Heart right ventricle (tissue), 16 donors: ENCODE data around the gene ARL10. TPM values are rescaled to one million over a fixed set of nuclear protein-coding genes. Genes with fewer than 3 reads are reported as not detected.

Experiments used
- ATAC-seq, 8 donors: fragments of 200-7000 bp; cut with Tn5 transposase; one replicate each; pipeline ENCODE4 v1.9.1; 2020; ENCODE audit warnings: mild to moderate bottlenecking in 8 of 8, moderate library complexity in 8 of 8, moderate number of reproducible peaks in 1 of 8
- DNase-seq, 2 donors: peaks; one replicate each; pipeline ENCODE4 v3.0.0-alpha.2; 2020
- H3K27ac ChIP-seq, 10 donors: fragments of 200-600 bp; sonication (generic) in 2 of 10; one replicate each; pipeline versions ENCODE4 v1.5.0 to v1.8.0; 2020 to 2022; ENCODE audit warnings: mild to moderate bottlenecking in 3 of 10
- H3K27me3 ChIP-seq, 7 donors: fragments of 200-600 bp; one replicate each; pipeline ENCODE4 v1.8.0; 2021 to 2022; ENCODE audit warnings: mild to moderate bottlenecking in 2 of 7
- H3K36me3 ChIP-seq, 9 donors: fragments of 200-600 bp; sonication (generic) in 1 of 9; one replicate each; pipeline versions ENCODE4 v1.5.0 to v1.8.0; 2020 to 2022; ENCODE audit warnings: mild to moderate bottlenecking in 2 of 9
- H3K4me1 ChIP-seq, 9 donors: fragments of 200-600 bp; sonication (generic) in 1 of 9; one replicate each; pipeline versions ENCODE4 v1.5.0 to v1.8.0; 2020 to 2022; ENCODE audit warnings: mild to moderate bottlenecking in 4 of 9
- H3K4me3 ChIP-seq, 10 donors: fragments of 200-600 bp; sonication (generic) in 2 of 10; one replicate each; pipeline versions ENCODE4 v1.5.0 to v1.8.0; 2020 to 2022; ENCODE audit warnings: mild to moderate bottlenecking in 7 of 10, moderate library complexity in 2 of 10
- H3K9me3 ChIP-seq, 11 donors: fragments of 200-600 bp in 10 of 11; sonication (generic) in 2 of 11; one replicate each; pipeline versions ENCODE4 v1.5.0 to v1.8.0; 2013 to 2022; ENCODE audit warnings: mild to moderate bottlenecking in 2 of 11, control low read depth in 1 of 11, moderate library complexity in 1 of 11
- WGBS, 2 donors: extraction: QIAGEN DNeasy Blood & Tissue Kit; methylation state at CpG; one replicate each; pipeline ENCODE4 v1.1.7; 2013; ENCODE audit warnings: inconsistent platforms in 1 of 2; 5-methylcytosine and 5-hydroxymethylcytosine counted together
- intact Hi-C, 10 donors: fragments of 100-400 bp; cut with DNase I; formaldehyde crosslinking; loops; one replicate each; pipeline versions ENCODE4 v1.11.1 to v1.14.2; 2022
- polyA plus RNA-seq, 2 donors: library from polyadenylated mRNA; stranded (reverse); fragments of 200-250 nt; gene quantifications; one replicate each; pipeline ENCODE4 v1.2.3, GENCODE V29; 2013
- total RNA-seq, 10 donors: library from RNA; stranded (reverse); fragmentation: NEBNext Ultra II Directional in 3 of 10; extraction: Animal tissue kit (Norgen Biotek cat#: 25700) in 3 of 10; gene quantifications; one replicate each; pipeline versions ENCODE4 v1.2.1 to v1.2.4, GENCODE V29; 2021 to 2023
- TF ChIP-seq, protein P1 (sequence below), 9 donors: fragments of 200-600 bp; sonication (generic) in 2 of 9; IDR thresholded peaks; one replicate each; pipeline versions ENCODE4 v1.5.0 to v1.8.0; 2021 to 2022; ENCODE audit warnings: antibody characterized with exemption in 9 of 9, mild to moderate bottlenecking in 5 of 9, moderate library complexity in 1 of 9
- donor health status: Arrhythmogenic right ventricular cardiomyopathy.
- donor health status: ischemic (EF 13 %, LVEDD 7.1; RV severe dilation, severe dysfunction).
- donor health status: healthy with polysubstance abuse.
- donor health status: DM: no; HTN: yes; CAD: no.
- donor health status: DM: no; HTN: no; CAD: no.
- donor health status: ischemic (EF 25% LVEDD 6.9; RV normal size, moderate dysfunction).
- donor health status: ischemic (EF 25% LVEDD 5.7; RV mildly dilated, moderate dysfunction).
- donor health status: healthy.
- donor health status: DM: yes; HTN: yes; CAD: no.
- donor health status: Ischemic cardiomyopathy.
- donor health status: ischemic (EF 35%, LVEDD 5.7; RV mildly dilated, moderate dysfunction).
- donor health status: nonischemic (EF 11% LVEDD 7.7; RV severe dilation, severe dysfunction).
- donor health status: DM: yes; HTN: yes; CAD: no.
- donor health status: PGD.
- donor health status: ischemic (EF 29% LVEDD 5.4; RV normal size, mild dysfunction).
- donor health status: nonischemic (EF 23%, LVEDD 6.1; RV moderate dilation, normal function).

The ARL10 gene
- total and polyA plus RNA-seq, 12 donors: 1.5 to 12.3 (median 6.7) TPM

DNA sequence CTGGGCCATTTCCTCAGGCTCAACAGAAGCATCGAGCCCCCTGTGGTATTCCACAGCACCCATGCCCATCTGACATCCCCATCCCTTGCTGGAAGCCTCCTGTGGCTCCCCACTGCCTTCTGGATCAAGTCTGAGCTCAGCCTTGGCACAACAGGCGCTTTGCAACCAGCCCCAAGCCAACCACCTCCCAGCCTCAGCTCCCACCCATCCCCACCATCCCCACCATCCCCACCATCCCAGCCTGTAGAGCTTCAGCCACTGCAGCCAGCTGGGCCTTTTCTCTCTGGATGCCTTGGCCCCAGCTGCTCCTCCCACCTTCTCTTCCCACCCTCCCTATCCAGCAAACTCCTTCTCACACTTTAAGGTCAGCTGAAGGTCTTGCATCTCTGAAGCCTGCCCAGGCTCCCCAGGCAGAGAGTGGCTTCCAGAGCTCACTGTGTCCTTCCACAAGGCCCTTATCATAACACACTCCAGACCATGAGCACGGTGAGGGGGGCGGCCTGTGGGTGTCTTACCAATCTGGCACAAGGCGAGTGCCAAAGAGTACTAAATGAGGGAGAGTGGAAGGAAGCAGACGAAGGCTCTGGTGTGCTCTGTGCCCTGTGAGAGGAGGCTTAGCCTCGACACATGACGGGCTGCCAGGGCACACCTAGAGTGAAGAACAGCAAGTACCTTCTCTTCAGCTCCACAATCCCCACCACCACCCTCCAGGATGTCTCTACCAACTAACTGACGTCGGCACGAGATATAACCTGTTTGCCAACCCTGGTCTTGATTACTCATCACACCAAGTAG is 29.8 kb downstream of the ARL10 start:
- H3K27ac ChIP-seq: peak overlapping the region in 9 of 10 donors; percentile 63 to 81 (median 73)

DNA sequence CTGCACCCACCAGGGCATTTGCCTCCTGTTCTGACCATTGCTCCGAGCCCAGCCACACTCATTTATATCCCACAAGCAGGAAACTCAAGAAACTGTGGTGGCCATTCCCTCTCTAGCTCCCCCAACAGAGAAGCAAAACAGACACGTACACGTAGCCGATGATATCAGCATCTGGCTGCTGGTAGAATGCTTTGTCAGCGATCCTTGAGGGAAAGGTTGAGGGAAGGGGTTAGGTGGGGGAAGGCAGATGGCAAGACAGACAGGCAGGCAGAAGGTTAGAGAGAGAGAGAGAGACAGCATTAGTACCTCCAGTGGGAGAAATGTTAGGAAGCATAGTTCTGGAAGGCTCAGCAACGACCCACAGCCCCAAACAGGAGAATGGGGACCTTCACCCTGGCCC is 31.0 kb downstream of the ARL10 start:
- ATAC-seq: no peak
- Histone ChIP-seq H3K4me3 (no peak overlapping the region), H3K9me3 (no peaks in the 10 kb centered on the region), H3K4me1 (peaks cover 7 to 39% (median 21%) of the 10 kb centered on the region in 9 donors), H3K27ac (peak overlapping the region in 7 of 10 donors; percentile 3 to 77 (median 44)), H3K36me3 (peaks cover 0 to 87% (median 10%) of the 10 kb centered on the region in 9 donors), H3K27me3 (no peaks in the 10 kb centered on the region)
- DNase-seq: no peak
- intact Hi-C loops: no loop called here
- TF ChIP-seq, protein P1, sequence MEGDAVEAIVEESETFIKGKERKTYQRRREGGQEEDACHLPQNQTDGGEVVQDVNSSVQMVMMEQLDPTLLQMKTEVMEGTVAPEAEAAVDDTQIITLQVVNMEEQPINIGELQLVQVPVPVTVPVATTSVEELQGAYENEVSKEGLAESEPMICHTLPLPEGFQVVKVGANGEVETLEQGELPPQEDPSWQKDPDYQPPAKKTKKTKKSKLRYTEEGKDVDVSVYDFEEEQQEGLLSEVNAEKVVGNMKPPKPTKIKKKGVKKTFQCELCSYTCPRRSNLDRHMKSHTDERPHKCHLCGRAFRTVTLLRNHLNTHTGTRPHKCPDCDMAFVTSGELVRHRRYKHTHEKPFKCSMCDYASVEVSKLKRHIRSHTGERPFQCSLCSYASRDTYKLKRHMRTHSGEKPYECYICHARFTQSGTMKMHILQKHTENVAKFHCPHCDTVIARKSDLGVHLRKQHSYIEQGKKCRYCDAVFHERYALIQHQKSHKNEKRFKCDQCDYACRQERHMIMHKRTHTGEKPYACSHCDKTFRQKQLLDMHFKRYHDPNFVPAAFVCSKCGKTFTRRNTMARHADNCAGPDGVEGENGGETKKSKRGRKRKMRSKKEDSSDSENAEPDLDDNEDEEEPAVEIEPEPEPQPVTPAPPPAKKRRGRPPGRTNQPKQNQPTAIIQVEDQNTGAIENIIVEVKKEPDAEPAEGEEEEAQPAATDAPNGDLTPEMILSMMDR (IDR thresholded peaks at IDR 0.05): no peak
- WGBS, 2 donors: 41 to 64% methylated on average over 6 of the region's 6 CpGs

More for the DNA sequence above, 29.8 kb downstream of the ARL10 start:
- whole genome bisulfite sequencing, 2 donors: 47 to 64% methylated on average over 11 of the region's 11 CpGs
- Histone ChIP-seq H3K4me3 (no peak overlapping the region), H3K4me1 (peaks cover 0 to 39% (median 12%) of the 10 kb centered on the region in 9 donors), H3K27me3 (no peaks in the 10 kb centered on the region), H3K9me3 (no peaks in the 10 kb centered on the region), H3K36me3 (peaks cover 0 to 87% (median 20%) of the 10 kb centered on the region in 9 donors)
- TF ChIP-seq, protein P1 (IDR thresholded peaks at IDR 0.05): no peak
- peak; percentile 60 to 63 for DNase-seq
- intact Hi-C loops: no loop called here
- peak; percentile 55 to 93 (median 83) for ATAC-seq

DNA sequence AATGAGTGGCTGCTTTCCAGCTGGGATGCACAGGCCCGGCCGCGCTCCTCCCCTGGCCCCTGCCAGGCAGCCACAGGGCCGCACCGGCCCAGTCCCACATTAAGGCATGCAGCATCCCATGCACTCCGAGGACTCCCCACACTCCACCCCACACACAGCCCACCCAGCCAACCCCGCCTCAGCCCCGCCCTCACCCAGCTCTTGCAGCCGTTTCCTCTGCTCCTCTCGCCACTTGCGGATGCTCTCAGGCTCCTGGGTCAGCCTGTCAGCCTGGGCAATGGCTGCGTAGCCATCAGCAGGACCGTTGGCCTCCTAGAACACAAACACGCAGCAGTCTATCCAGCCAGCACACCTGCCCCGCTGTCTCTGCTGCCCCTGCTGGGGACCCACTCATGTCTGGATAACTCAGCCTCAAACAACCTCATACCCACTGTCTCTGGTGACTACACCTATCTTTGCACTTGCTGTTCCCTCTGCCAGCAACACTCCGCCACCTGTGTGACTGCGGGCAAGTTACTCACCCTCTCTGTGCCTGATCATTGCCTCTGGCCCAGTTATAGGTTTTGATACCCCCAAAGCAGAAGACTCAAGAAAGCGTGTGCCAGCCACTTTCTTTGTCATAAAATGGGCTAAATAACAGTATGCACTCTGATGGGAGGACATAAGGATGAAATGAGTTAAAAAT is 32.6 kb downstream of the ARL10 start:
- WGBS, 2 donors: 92% methylated on average over 18 of the region's 18 CpGs
- Histone ChIP-seq H3K36me3 (peaks cover 0 to 74% (median 0%) of the 10 kb centered on the region in 9 donors), H3K4me1 (peaks cover 7 to 54% (median 37%) of the 10 kb centered on the region in 9 donors), H3K27ac (no peak overlapping the region), H3K4me3 (no peak overlapping the region), H3K9me3 (no peaks in the 10 kb centered on the region), H3K27me3 (no peaks in the 10 kb centered on the region)
- DNase-seq (no peak), ATAC-seq (no peak)
- intact Hi-C loops: no loop called here
- TF ChIP-seq, protein P1 (IDR thresholded peaks at IDR 0.05): no peak

DNA sequence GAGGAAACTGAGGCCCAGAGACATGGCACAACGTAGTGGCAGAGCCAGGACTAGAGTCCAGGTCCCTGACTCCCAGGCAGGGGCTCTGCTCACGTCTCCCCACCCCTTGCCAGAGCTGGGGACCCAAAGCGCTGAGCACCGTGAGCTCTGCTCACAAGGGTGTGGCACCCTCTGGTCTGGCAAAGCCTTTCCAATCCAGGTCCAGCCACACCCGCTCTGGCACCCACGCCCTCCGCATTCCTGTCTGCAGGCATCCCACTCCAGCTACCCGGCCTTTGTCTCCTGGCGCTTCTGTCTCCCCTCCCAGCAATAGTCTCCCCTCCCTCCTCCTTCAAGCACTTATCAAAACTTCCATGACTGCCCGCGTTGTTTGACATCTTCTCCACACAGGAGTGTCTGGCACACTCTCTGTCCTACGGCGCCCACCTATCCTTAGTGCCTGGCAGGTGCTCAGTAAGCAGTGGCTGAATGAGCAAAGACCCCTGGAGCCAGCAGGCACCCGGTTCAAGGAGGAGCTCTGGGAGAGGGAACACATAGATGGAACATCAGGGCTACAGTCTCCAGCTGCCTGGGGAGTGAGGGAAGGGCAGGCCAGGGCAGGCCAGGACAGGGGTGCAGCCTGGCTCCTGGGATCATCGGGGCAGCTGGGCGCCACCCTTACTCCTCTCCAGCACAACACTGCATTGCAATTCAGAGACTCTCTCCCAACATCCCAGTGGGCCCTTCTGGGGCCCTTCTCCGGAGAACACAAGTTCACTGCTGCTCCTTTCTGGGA is 35.3 kb downstream of the ARL10 start:
- ATAC-seq (peak in 5 of 8 donors; percentile 4 to 40 (median 22)), DNase-seq (no peak)
- Histone ChIP-seq H3K27ac (peak overlapping the region in 8 of 10 donors; percentile 39 to 77 (median 64)), H3K4me3 (no peak overlapping the region), H3K4me1 (peaks cover 7 to 47% (median 32%) of the 10 kb centered on the region in 9 donors), H3K36me3 (peaks cover 0 to 77% (median 7%) of the 10 kb centered on the region in 9 donors), H3K9me3 (no peaks in the 10 kb centered on the region), H3K27me3 (no peaks in the 10 kb centered on the region)
- 62 to 70% methylated on average over 17 of the region's 17 CpGs for WGBS, 2 donors
- TF ChIP-seq, protein P1 (IDR thresholded peaks at IDR 0.05): no peak
- intact Hi-C loops: loop anchor here in 1 of 10 donors (5.0 kb wide), 1 partner anchor 38 kb away; the partner anchor contains the start of gene KIAA1191
